AG04450 (cell line): ENCODE measurements around the gene ERCC6. TPM values are rescaled to one million over a fixed set of nuclear protein-coding genes. Genes with fewer than 3 reads are reported as not detected.

Experiments used
- CTCF ChIA-PET: fragments of 300-600, 350-600 bp; formaldehyde crosslinking; extraction: SDS; loops from one replicate; lab custom pipeline; 2022; ENCODE audit warnings: antibody characterized with exemption, inconsistent platforms; lab: Charles Lee
- POLR2A ChIA-PET: fragments of 350-600 bp; formaldehyde crosslinking; extraction: SDS; loops from one replicate; lab custom pipeline; 2021; ENCODE audit warnings: antibody characterized with exemption, inconsistent platforms; lab: Yijun Ruan, JAX
- DNase-seq: peaks from one replicate; pipeline ENCODE4 v3.0.0-alpha.2; 2011; ENCODE audit warnings: low read depth, low spot score
- H3K27ac ChIP-seq: one replicate; pipeline ENCODE4 v1.5.1; 2012; ENCODE audit warnings: low read depth, low read length, control low read depth
- H3K27me3 ChIP-seq: one replicate; pipeline ENCODE4 v1.6.0; 2012; ENCODE audit warnings: low read length; ENCODE audit not compliant: control insufficient read depth, insufficient read depth
- H3K4me3 ChIP-seq: 2 replicates; pipeline ENCODE4 v1.5.1; 2011; ENCODE audit warnings: mild to moderate bottlenecking, low read depth, low read length, control low read depth
- H3K9me3 ChIP-seq: 2 replicates; pipeline ENCODE4 v1.5.1; 2012; ENCODE audit warnings: low read length; ENCODE audit not compliant: control insufficient read depth, insufficient read depth
- CTCF ChIP-seq: IDR thresholded peaks from 2 replicates; pipeline ENCODE4 v1.5.1; 2011; ENCODE audit warnings: low read depth, low read length, control low read depth, inconsistent platforms
- polyA plus RNA-seq: library from polyadenylated mRNA; depleted of rRNA; stranded (reverse); fragments of >200 nt; gene quantifications from 2 replicates; pipeline ENCODE4 v1.2.3, GENCODE V29; 2011

The ERCC6 gene
- polyA plus RNA-seq, 1 experiment, result 9.5 TPM

GRCh38 chr10:49534670-49535381 lies 4.1 kb downstream of the ERCC6 start:
- Histone ChIP-seq H3K27ac (peak overlapping the region; percentile 47), H3K4me3 (no peak overlapping the region), H3K9me3 (no peaks in the 10 kb centered on the region; the same call in 1 of the 2 replicates), H3K27me3 (no peaks in the 10 kb centered on the region)
- POLR2A ChIA-PET, result no interaction called here
- DNase-seq, result no peak
- no peak for TF ChIP-seq CTCF
- CTCF ChIA-PET, result interaction anchor here (0.7 to 1.0 kb wide), 3 partner anchors 16 to 58 kb away, joined by 4 to 8 read pairs (median 5); no protein-coding TSS in a partner anchor

GRCh38 chr10:49532461-49532860 lies 6.5 kb downstream of the ERCC6 start:
- DNase-seq, result no peak

DNA sequence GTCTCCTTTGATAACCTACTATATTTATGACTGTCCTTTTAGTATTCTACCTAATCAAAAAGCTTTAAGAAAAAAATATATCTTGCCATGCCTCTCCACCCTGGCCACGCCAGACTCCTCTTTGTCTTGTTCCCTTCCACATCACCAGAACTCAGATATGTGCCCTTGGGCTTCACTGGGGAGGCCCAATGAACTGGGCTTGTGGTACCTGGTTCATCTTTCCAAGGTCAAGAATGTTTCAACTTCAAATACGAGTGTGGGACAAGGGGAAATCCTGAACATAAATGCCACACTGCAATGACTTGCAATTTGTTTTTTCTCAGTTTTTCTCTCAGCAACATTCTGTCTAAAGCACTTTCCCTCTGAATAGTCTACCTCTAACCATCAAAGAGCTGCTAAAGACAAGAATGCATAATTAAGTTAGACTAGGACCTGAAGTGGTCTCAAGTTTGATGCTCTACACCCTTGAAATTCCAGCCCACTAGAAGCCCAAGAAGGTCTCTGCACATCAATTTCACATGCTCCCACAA lies 9.9 kb downstream of the ERCC6 start:
- Histone ChIP-seq H3K27ac (no peak overlapping the region), H3K4me3 (no peak overlapping the region), H3K27me3 (no peaks in the 10 kb centered on the region), H3K9me3 (no peaks in the 10 kb centered on the region; the same call in 1 of the 2 replicates)
- POLR2A ChIA-PET, result no interaction called here
- CTCF ChIA-PET, result interaction anchor here (1.3 to 2.3 kb wide), 2 partner anchors 10 to 17 kb away, joined by 6 to 11 read pairs (median 8); no protein-coding TSS in a partner anchor
- DNase-seq, result no peak
- no peak for TF ChIP-seq CTCF

More at GRCh38 chr10:49532461-49532860, 6.5 kb downstream of the ERCC6 start:
- no peak for TF ChIP-seq CTCF
- POLR2A ChIA-PET, result no interaction called here
- H3K9me3 ChIP-seq, result no peaks in the 10 kb centered on the region; the same call in 1 of the 2 replicates
- H3K27ac ChIP-seq, result no peak overlapping the region
- no peak overlapping the region for H3K4me3 ChIP-seq
- H3K27me3 ChIP-seq, result no peaks in the 10 kb centered on the region
- CTCF ChIA-PET, result interaction anchor here (1.4 to 2.1 kb wide), 3 partner anchors 13 to 875 kb away, joined by 5 to 8 read pairs (median 6); no protein-coding TSS in a partner anchor

- CTCF ChIA-PET, result interaction anchor here (1.0 to 2.3 kb wide), 3 partner anchors 9 to 869 kb away, joined by 5 to 6 read pairs (median 5); no protein-coding TSS in a partner anchor
- no peak overlapping the region for H3K4me3 ChIP-seq
- no peaks in the 10 kb centered on the region for H3K27me3 ChIP-seq
- H3K9me3 ChIP-seq, result no peaks in the 10 kb centered on the region; the same call in 1 of the 2 replicates
- POLR2A ChIA-PET, result interaction anchor here (1.5 kb wide), 1 partner anchor 11 kb away, joined by 5 read pairs; the partner anchor contains the start of gene ERCC6
- TF ChIP-seq CTCF, result no peak
- no peak overlapping the region for H3K27ac ChIP-seq
- DNase-seq, result no peak
Measured at GRCh38 chr10:49527850-49528249, 11.1 kb downstream of the ERCC6 start.
